DMS 273 (cell line): ENCODE results near the gene SLC66A3.

Experiments
- DNase-seq: peaks from one replicate; lab custom pipeline; 2025; ENCODE audit not compliant: unreplicated experiment; lab: John Stamatoyannopoulos, UW

SLC66A3 gene

GRCh38 chr2:11155381-11156035 lies at the start of gene SLC66A3:
Gene SLC66A3, plus strand, starts transcription at chr2:11155467. Its CDS starts 80 bp downstream, at chr2:11155547.
- peak; percentile 97 for DNase-seq

- no peak for DNase-seq
These were observed 46.3 kb upstream of the SLC66A3 start for GRCh38 chr2:11109002-11109401.

- no peak for DNase-seq
These were observed 42.3 kb upstream of the SLC66A3 start for GRCh38 chr2:11112870-11113428.

GRCh38 chr2:11117776-11118175 lies 37.5 kb upstream of the SLC66A3 start:
- no peak for DNase-seq

GRCh38 chr2:11118761-11119160 lies 36.5 kb upstream of the SLC66A3 start:
- no peak for DNase-seq

- DNase-seq: no peak
These were observed 34.0 kb upstream of the SLC66A3 start for GRCh38 chr2:11121099-11121822.

- DNase-seq: no peak
These were observed 33.5 kb upstream of the SLC66A3 start for GRCh38 chr2:11121823-11122155.

GRCh38 chr2:11122380-11122779 lies 32.9 kb upstream of the SLC66A3 start:
- no peak for DNase-seq

GRCh38 chr2:11123001-11123809 lies 32.1 kb upstream of the SLC66A3 start:
- DNase-seq: peak; percentile 19

- DNase-seq: peak; percentile 85
These were observed 31.2 kb upstream of the SLC66A3 start for GRCh38 chr2:11123856-11124759.

- no peak for DNase-seq
These were observed 30.6 kb upstream of the SLC66A3 start for GRCh38 chr2:11124760-11125068.

GRCh38 chr2:11127761-11128160 lies 27.5 kb upstream of the SLC66A3 start:
- no peak for DNase-seq

GRCh38 chr2:11128243-11128951 lies 26.9 kb upstream of the SLC66A3 start:
- no peak for DNase-seq

GRCh38 chr2:11129598-11130449 lies 25.4 kb upstream of the SLC66A3 start:
- DNase-seq: no peak

GRCh38 chr2:11131166-11131920 lies 23.9 kb upstream of the SLC66A3 start:
- DNase-seq: no peak

- DNase-seq: no peak
These were observed 23.1 kb upstream of the SLC66A3 start for GRCh38 chr2:11132036-11132671.

GRCh38 chr2:11133238-11133935 lies 21.9 kb upstream of the SLC66A3 start:
- DNase-seq: no peak
